Retinal pigment epithelial cell (primary cell): ENCODE data around the gene SMKR1.
A peak's percentile ranks its signal among the peaks of the same experiment; 100 is the strongest.

ENCODE experiments used
- DNase-seq: peaks from one replicate; pipeline ENCODE4 v3.0.0-alpha.2; 2010; ENCODE audit warnings: low read depth
- H3K4me3 ChIP-seq: 2 replicates; pipeline ENCODE4 v1.5.1; 2011; ENCODE audit warnings: mild to moderate bottlenecking, low read length, control low read depth, moderate library complexity
- TF ChIP-seq, protein P1 (sequence below): conservative IDR thresholded peaks from 2 replicates; pipeline ENCODE4 v1.5.1; 2011; ENCODE audit warnings: low read depth, low read length, control low read depth, inconsistent platforms

The SMKR1 gene

DNA sequence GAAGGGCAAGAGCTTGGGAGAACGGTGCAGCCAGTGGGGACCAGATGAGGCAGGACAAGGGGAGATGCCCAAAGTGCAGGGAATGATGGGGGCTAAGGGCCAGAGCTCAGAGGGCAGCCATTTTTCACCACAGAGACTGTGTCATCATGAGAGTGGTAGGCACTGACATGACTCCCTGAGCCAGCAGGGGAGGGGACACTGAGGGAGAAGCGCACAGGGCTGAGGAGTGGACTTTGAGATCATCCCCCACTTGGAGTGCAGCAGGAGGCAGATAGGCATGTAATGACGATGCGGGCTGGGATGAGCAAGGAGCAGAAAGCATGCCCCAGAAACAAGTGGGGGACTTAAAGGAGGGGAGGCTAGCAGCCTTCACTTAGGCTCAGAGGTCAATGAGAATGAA, 5.2 kb upstream of the SMKR1 start:
- no peak for DNase-seq
- H3K4me3 ChIP-seq = no peak overlapping the region
- TF ChIP-seq, protein P1, sequence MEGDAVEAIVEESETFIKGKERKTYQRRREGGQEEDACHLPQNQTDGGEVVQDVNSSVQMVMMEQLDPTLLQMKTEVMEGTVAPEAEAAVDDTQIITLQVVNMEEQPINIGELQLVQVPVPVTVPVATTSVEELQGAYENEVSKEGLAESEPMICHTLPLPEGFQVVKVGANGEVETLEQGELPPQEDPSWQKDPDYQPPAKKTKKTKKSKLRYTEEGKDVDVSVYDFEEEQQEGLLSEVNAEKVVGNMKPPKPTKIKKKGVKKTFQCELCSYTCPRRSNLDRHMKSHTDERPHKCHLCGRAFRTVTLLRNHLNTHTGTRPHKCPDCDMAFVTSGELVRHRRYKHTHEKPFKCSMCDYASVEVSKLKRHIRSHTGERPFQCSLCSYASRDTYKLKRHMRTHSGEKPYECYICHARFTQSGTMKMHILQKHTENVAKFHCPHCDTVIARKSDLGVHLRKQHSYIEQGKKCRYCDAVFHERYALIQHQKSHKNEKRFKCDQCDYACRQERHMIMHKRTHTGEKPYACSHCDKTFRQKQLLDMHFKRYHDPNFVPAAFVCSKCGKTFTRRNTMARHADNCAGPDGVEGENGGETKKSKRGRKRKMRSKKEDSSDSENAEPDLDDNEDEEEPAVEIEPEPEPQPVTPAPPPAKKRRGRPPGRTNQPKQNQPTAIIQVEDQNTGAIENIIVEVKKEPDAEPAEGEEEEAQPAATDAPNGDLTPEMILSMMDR = no peak

GRCh38 chr7:129498021-129498420, 4.3 kb upstream of the SMKR1 start:
- TF ChIP-seq, protein P1 = no peak
- no peak overlapping the region for H3K4me3 ChIP-seq
- no peak for DNase-seq

GRCh38 chr7:129499999-129500398, 2.3 kb upstream of the SMKR1 start:
- TF ChIP-seq, protein P1 = no peak
- H3K4me3 ChIP-seq = no peak overlapping the region
- no peak for DNase-seq

GRCh38 chr7:129502708-129503685, 666 bp downstream of the SMKR1 start:
- H3K4me3 ChIP-seq = peak overlapping the region; percentile 53
- TF ChIP-seq, protein P1 = peak; percentile 34
- DNase-seq = no peak

GRCh38 chr7:129503725-129504124, 1.4 kb downstream of the SMKR1 start:
- no peak overlapping the region for H3K4me3 ChIP-seq
- TF ChIP-seq, protein P1 = no peak
- no peak for DNase-seq

GRCh38 chr7:129512192-129512591, 9.9 kb downstream of the SMKR1 start:
- DNase-seq = no peak
- H3K4me3 ChIP-seq = no peak overlapping the region
- TF ChIP-seq, protein P1 = no peak

GRCh38 chr7:129513546-129513945, 11.2 kb downstream of the SMKR1 start:
- H3K4me3 ChIP-seq = no peak overlapping the region
- DNase-seq = no peak
- TF ChIP-seq, protein P1 = no peak
